Stimulated activated naive CD8-positive, alpha-beta T cell treated with anti-CD3 and anti-CD28 coated beads, Interleukin-15, Interleukin-2, amounts not matched to agents 100 ng/mL and 50 ng/mL, for 24 hours (primary cell): ENCODE measurements around the gene RHOBTB1.

Experiments
- H3K27ac Mint-ChIP-seq: one replicate; pipeline ENCODE4 v1.8.0; 2021; ENCODE audit warnings: mild to moderate bottlenecking, mixed read lengths
- H3K27me3 Mint-ChIP-seq: one replicate; pipeline ENCODE4 v1.8.0; 2021; ENCODE audit warnings: mixed read lengths
- H3K36me3 Mint-ChIP-seq: one replicate; pipeline ENCODE4 v1.8.0; 2021; ENCODE audit warnings: low read depth, mixed read lengths
- H3K4me1 Mint-ChIP-seq: one replicate; pipeline ENCODE4 v1.8.0; 2021; ENCODE audit warnings: low read depth, mixed read lengths
- H3K4me3 Mint-ChIP-seq: one replicate; pipeline ENCODE4 v1.8.0; 2021; ENCODE audit warnings: mild to moderate bottlenecking, mixed read lengths
- H3K9me3 Mint-ChIP-seq: one replicate; pipeline ENCODE4 v1.8.0; 2021; ENCODE audit warnings: mixed read lengths

The RHOBTB1 gene

DNA sequence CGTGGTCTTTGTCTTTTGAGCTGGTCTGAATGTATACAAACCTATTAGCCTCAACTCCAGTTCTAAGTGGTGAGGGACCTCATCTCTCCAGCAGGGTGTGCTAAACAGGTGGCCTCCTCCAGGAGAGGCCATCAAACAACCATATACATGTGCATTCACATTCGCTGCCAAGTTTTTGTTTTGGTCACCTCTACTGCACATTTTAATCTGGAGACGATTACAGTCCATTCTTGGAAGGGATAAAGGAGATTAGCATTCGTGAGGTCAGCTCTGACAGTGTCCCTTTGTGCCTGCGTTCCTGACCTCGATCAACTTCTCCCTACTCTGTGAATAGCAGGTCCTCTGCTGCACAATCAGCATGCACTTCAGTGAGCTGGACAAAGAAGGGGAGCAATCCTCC lies 60.8 kb downstream of the RHOBTB1 start:
- no peak overlapping the region for H3K4me3 Mint-ChIP-seq
- H3K27ac Mint-ChIP-seq = no peak overlapping the region
- no peaks in the 10 kb centered on the region for H3K27me3 Mint-ChIP-seq
- no peaks in the 10 kb centered on the region for H3K4me1 Mint-ChIP-seq
- no peaks in the 10 kb centered on the region for H3K36me3 Mint-ChIP-seq
- peaks cover 4% of the 10 kb centered on the region for H3K9me3 Mint-ChIP-seq

DNA sequence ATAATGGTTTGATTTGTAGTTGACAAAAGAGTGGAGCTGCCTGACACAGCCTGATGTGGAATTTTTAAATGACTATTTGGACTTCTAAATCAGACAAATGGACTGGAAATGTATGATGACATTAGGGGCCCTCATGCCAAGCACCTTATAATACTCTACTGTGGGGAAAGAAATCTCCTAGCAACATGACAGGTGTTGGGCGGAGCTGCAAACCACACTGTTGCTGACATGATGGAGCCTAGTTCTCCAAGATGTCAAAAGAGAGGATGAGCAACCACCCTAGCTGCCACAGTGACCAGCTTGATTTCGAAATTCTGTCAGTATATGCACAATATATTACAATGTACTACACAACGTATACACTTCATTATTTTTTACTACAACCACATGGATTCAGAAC lies 65.8 kb downstream of the RHOBTB1 start:
- Mint-ChIP-seq H3K36me3 (no peaks in the 10 kb centered on the region), H3K27me3 (no peaks in the 10 kb centered on the region), H3K4me3 (no peak overlapping the region), H3K9me3 (peaks cover 4% of the 10 kb centered on the region), H3K27ac (no peak overlapping the region), H3K4me1 (no peaks in the 10 kb centered on the region)

DNA sequence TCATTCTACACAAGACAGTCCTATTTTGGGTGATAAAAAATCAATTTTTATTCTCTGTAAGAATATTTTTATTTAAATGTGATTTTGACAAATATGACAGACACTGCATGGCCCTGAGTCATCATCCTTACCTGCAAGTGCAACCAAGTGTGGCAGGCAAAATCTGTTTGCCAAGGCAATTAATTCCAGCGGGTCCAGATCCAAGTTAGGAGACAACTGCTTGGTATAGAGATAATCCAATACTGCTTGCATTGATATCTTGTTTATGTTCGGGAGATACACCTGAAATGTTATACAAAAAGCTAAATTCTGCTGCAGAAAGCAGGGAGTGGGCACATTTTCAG lies 66.2 kb downstream of the RHOBTB1 start:
- Mint-ChIP-seq H3K36me3 (no peaks in the 10 kb centered on the region), H3K4me3 (no peak overlapping the region), H3K4me1 (no peaks in the 10 kb centered on the region), H3K27me3 (no peaks in the 10 kb centered on the region), H3K27ac (no peak overlapping the region), H3K9me3 (peaks cover 4% of the 10 kb centered on the region)

DNA sequence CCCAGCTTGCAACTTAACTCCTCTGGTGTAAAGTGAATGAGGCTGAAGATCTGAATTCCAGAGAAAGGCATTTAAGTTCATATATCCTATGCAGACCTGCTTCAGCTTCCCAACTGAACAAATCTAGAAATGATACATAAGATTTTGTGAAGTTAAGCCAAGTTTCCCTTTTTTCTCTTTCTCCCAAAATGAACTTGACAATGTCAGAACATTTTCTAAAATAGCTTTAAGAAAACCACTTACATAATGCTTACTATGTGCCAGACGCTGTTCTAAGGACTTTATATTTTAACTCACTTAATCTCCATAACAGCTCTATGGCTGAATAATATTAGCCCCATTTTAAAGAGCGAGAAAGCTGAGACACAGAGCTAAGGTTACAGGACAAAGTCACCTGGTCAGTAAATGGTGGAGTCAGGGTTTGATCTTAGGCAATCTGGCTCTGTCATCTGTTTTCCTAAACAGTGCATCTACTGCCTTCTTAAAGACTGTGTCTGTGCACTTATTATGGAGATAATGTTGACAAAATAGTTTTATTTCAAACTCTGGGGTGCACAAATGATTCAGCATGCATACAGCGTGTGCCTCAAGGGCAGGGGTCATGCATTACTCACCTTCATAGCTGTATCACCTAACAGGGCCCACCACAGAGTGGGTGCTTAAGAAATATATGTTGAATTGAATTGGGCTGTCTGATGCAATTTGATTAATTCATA lies 66.8 kb downstream of the RHOBTB1 start:
- H3K9me3 Mint-ChIP-seq = peaks cover 4% of the 10 kb centered on the region
- no peaks in the 10 kb centered on the region for H3K4me1 Mint-ChIP-seq
- no peak overlapping the region for H3K4me3 Mint-ChIP-seq
- H3K27ac Mint-ChIP-seq = no peak overlapping the region
- H3K27me3 Mint-ChIP-seq = no peaks in the 10 kb centered on the region
- no peaks in the 10 kb centered on the region for H3K36me3 Mint-ChIP-seq

DNA sequence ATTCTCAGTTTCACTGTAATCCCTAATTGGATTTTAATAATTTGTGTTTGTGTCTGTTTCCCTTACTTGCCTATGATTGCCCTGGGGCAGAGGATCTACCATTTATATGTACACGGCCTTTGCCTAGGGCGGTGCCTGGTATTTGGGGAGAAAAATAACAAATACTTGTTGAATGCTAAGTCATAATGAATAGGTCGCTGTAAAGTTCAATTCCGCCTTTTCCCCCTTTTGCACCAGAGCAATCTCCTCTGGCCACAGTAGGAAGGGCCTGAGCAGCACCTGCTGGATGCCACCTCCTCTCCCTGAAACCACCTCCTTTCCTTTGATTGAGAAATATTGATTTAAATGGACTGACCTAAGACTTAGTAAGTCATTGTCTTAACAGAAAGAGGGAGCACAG lies 70.2 kb downstream of the RHOBTB1 start:
- no peaks in the 10 kb centered on the region for H3K4me1 Mint-ChIP-seq
- H3K36me3 Mint-ChIP-seq = no peaks in the 10 kb centered on the region
- H3K9me3 Mint-ChIP-seq = no peaks in the 10 kb centered on the region
- no peak overlapping the region for H3K27ac Mint-ChIP-seq
- H3K27me3 Mint-ChIP-seq = no peaks in the 10 kb centered on the region
- H3K4me3 Mint-ChIP-seq = no peak overlapping the region

DNA sequence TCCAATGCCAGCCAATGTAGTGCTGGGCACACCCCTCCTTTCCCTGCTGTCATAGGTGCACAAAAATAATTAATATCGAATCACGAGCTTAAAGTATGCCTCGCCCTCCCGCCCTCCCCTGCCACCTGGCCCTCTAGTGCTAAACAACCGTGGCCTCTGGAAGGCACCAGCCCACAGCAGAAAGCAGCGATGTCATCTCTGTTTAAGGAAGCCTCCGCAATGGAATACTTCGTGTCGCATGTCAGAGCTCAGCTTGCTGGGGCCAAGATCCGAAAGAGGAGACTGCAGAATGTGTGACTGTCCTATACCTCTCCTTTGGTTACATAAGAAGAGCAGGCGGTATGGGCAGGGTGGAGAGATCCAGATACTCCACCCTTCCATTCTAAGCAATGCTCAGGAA lies 71.5 kb downstream of the RHOBTB1 start:
- Mint-ChIP-seq H3K4me1 (no peaks in the 10 kb centered on the region), H3K9me3 (no peaks in the 10 kb centered on the region), H3K4me3 (no peak overlapping the region), H3K27me3 (no peaks in the 10 kb centered on the region), H3K36me3 (no peaks in the 10 kb centered on the region), H3K27ac (no peak overlapping the region)

DNA sequence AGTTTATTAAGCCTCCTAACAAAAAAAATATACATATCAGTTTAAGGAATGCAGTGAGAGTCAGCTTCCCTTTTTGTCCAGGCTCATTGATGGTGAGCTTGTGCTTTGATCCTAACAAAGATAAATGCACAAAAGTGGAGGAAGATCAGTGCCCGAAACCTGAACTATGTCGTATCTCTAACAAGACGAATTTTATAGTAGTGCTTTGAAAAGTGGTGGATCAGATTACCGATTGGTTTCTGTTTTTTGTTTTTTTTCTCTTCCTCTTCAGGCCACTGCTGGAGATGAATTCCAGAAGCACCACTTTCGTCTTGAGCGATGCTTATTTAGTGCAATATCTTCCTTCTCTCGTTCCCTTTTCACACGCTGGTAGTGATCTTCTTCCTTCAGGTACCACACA lies 72.8 kb downstream of the RHOBTB1 start:
- Mint-ChIP-seq H3K27me3 (no peaks in the 10 kb centered on the region), H3K4me1 (no peaks in the 10 kb centered on the region), H3K27ac (no peak overlapping the region), H3K9me3 (no peaks in the 10 kb centered on the region), H3K36me3 (no peaks in the 10 kb centered on the region), H3K4me3 (no peak overlapping the region)

DNA sequence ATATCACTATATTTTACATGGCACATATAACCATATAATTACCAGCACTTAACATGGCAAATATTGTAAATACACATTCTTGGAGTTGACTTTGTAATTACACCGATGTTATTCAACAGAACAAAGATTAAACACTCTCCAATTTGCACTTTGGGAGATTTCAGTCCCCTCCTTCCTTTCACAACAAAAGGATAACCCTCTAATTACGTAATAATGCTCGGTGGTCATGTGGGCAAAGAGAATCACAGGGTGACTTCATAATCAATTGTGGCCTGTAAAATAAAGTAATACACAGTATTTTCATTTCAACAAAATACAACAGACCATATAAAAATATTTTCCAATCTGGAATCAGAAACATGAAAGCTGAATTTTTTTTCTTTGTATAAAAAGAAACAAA lies 73.2 kb downstream of the RHOBTB1 start:
- Mint-ChIP-seq H3K4me3 (no peak overlapping the region), H3K27ac (no peak overlapping the region), H3K4me1 (no peaks in the 10 kb centered on the region), H3K36me3 (no peaks in the 10 kb centered on the region), H3K9me3 (no peaks in the 10 kb centered on the region), H3K27me3 (no peaks in the 10 kb centered on the region)

DNA sequence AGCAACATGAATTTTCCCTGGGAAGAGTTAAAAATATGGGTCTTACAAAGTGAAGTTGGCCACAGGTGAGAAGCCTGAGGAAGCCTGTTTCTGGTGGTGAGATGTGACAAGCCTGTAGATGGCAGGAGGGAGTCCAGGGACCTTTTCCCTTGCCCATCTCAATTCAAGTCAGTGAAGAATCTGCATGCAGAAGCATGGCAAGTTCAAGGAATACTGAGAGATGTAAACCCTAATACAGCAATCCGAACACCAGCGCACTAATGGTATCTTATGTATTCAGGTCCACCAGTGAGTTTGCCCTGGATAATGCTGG lies 73.6 kb downstream of the RHOBTB1 start:
- no peaks in the 10 kb centered on the region for H3K9me3 Mint-ChIP-seq
- peaks cover 2% of the 10 kb centered on the region for H3K27me3 Mint-ChIP-seq
- H3K36me3 Mint-ChIP-seq = no peaks in the 10 kb centered on the region
- H3K4me3 Mint-ChIP-seq = no peak overlapping the region
- no peaks in the 10 kb centered on the region for H3K4me1 Mint-ChIP-seq
- no peak overlapping the region for H3K27ac Mint-ChIP-seq

DNA sequence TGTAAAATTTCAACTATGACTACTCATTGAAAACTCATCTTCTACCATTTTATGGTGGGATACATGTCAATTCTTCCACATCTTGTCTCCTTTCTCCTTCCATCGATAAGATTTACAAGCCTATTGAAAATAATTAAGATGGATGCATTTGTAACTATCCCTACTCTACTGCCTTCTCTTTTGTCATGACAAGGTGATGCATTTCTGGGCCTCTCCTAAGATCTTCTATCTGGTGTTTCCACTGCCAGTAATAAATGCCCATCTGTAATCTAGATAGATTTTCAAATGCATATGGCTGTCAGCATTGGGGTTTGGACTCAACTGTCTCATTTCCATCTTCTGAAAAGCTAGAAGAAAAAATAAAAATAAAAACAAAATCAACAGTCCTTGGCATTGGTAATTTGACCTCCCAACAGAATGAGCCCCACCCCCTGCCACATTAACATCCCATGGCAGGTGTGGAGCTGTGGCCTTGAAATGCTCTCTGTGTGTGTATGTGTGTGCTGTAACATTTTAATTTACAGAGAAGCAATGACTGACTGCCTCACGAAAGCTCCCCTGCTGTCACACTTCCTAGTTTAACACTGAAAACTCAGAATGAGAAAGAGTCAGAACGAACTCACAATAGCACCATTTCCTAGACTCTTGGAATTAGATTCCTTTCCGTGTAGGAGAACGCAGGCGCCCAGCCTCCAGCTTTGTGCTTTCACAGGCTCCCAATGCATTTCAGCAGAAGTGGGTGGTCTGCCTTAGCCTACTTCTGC lies 74.2 kb downstream of the RHOBTB1 start:
- Mint-ChIP-seq H3K9me3 (no peaks in the 10 kb centered on the region), H3K27ac (no peak overlapping the region), H3K4me1 (no peaks in the 10 kb centered on the region), H3K36me3 (no peaks in the 10 kb centered on the region), H3K27me3 (peaks cover 4% of the 10 kb centered on the region), H3K4me3 (no peak overlapping the region)

DNA sequence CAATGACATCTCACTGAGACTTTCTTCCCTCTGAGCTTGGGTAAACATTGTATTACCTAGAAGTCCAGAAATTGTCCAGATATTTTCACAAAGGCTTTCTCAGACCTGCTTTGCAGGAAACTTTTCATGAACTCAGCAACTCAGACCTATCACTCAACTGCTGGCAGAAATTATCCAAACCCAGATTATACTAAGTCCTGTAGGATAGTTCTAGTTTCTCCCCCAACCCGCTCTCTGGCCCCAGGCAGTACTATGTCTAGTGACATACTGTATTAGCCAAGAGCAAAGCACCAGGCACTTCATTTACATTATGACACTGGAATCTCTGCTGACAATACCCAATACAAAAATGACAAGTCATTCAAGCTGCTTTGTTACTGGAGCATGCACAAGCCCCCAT lies 75.0 kb downstream of the RHOBTB1 start:
- no peak overlapping the region for H3K27ac Mint-ChIP-seq
- H3K36me3 Mint-ChIP-seq = no peaks in the 10 kb centered on the region
- no peaks in the 10 kb centered on the region for H3K9me3 Mint-ChIP-seq
- H3K4me1 Mint-ChIP-seq = no peaks in the 10 kb centered on the region
- no peak overlapping the region for H3K4me3 Mint-ChIP-seq
- peaks cover 4% of the 10 kb centered on the region for H3K27me3 Mint-ChIP-seq

DNA sequence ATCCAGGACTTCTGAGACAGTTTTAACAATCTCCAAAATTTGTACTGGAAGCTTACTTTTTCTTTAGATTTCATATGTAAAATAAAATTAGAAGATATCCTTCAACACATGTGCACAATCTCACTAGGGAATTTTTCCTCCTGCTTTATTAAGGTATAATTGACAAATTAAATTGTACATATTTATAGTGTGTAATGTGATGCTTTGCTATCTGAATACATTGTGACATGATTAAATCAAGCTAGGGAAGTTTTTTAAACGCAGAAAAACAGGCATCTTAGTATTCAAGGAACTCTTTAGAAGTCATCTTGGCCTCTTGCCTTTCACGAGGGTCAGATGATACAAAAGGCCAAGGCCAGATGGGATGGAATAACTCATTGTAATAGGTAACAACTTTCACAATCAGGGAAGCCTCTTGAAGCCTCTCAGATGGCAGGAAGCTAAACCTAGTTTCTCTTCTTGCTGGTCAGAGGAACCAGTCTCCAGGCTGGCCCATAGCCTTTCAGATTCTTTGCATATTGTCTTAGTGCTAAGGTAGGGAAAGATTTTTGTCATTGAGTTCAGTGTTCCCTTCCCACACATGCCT lies 78.7 kb downstream of the RHOBTB1 start:
- Mint-ChIP-seq H3K36me3 (no peaks in the 10 kb centered on the region), H3K4me3 (no peak overlapping the region), H3K9me3 (no peaks in the 10 kb centered on the region), H3K4me1 (no peaks in the 10 kb centered on the region), H3K27ac (no peak overlapping the region), H3K27me3 (peaks cover 4% of the 10 kb centered on the region)

DNA sequence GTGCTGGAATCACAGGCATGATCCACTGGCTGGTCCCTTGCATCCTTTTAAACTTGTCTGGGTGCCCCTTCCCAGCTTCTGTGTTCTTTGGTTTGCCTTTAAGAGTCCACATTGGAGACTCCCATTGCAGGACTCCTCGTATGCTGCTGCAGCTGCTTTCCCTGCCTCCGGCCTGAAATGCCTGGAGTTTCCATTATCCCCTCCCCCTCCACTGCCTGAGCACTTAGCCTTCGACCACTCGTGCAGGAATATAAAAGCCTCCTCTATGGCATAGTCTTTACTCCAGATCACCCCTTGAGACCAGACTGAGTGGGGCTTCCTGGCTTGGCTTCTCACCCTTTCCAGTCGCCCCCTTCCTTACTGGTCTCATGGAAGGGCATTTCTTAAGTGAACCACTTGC lies 80.2 kb downstream of the RHOBTB1 start:
- no peaks in the 10 kb centered on the region for H3K9me3 Mint-ChIP-seq
- no peaks in the 10 kb centered on the region for H3K4me1 Mint-ChIP-seq
- no peak overlapping the region for H3K4me3 Mint-ChIP-seq
- no peak overlapping the region for H3K27ac Mint-ChIP-seq
- H3K27me3 Mint-ChIP-seq = peaks cover 8% of the 10 kb centered on the region
- H3K36me3 Mint-ChIP-seq = no peaks in the 10 kb centered on the region

DNA sequence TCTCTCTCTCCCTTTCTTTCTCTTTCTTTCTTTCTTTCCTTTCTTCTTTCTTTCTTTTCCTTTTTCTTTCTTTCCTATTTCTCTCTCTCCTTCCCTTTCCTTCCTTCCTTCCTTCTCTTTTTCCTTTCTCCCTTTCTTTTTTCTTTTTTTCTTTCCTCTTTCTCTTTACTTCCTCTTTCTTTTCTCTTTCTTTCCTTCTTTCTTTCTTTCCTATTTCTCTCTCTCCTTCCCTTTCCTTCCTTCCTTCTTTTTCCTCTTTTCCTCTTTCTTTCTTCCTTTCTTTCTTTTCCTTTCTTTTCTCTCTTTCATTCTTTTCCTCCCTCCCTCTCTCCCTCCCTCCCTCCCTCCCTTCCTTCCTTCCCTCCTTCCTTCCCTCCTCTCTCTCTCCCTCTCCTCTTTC lies 81.5 kb downstream of the RHOBTB1 start:
- Mint-ChIP-seq H3K36me3 (no peaks in the 10 kb centered on the region), H3K27ac (no peak overlapping the region), H3K4me3 (no peak overlapping the region), H3K4me1 (no peaks in the 10 kb centered on the region), H3K9me3 (no peaks in the 10 kb centered on the region), H3K27me3 (peaks cover 8% of the 10 kb centered on the region)

DNA sequence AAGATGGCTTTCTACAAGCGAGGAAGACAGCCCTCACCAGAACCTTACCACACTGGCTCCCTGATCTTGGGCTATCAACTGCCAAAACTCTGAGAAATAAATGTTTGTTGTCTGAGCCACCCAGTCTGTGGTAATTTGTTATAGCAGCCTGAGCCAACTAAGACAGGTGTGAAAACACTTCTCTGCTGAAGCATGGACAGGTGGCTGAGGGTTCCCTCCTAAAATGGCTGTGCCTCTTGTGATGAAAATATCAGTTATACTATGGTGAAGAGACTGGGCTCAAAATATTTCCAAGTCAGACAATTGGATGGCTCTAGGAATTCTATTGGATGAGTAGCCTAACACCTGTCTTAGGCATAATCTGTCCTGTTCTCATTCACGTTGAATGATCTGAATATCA lies 87.6 kb downstream of the RHOBTB1 start:
- H3K36me3 Mint-ChIP-seq = no peaks in the 10 kb centered on the region
- H3K4me3 Mint-ChIP-seq = no peak overlapping the region
- H3K4me1 Mint-ChIP-seq = no peaks in the 10 kb centered on the region
- no peaks in the 10 kb centered on the region for H3K9me3 Mint-ChIP-seq
- H3K27me3 Mint-ChIP-seq = peaks cover 4% of the 10 kb centered on the region
- H3K27ac Mint-ChIP-seq = no peak overlapping the region

DNA sequence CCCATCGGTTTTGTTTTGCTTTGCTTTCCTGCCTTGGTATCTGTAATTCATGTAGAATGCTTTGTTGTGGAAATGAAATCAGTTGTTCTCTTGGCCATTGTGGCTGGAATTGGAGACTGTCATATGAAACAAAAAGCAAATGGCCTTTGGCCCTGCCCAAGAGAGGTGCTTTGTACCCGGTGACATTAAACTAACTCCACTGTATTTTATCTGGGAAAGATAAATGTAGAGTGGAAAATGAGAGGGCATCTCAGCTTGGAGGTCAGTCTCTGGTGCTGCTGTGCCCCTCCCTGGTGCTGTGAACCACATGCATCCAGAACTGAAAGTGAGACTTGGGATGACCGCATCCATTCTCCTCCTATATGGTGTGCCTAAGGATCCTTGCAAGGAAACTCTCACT lies 90.3 kb downstream of the RHOBTB1 start:
- no peaks in the 10 kb centered on the region for H3K4me1 Mint-ChIP-seq
- no peaks in the 10 kb centered on the region for H3K27me3 Mint-ChIP-seq
- no peak overlapping the region for H3K27ac Mint-ChIP-seq
- H3K4me3 Mint-ChIP-seq = no peak overlapping the region
- H3K36me3 Mint-ChIP-seq = no peaks in the 10 kb centered on the region
- H3K9me3 Mint-ChIP-seq = no peaks in the 10 kb centered on the region
